NCI-H748 treated with DMSO at 0.1 percent for 48 hours (cell line): Measurements from ENCODE around the gene CFHR5.
"Not testable (repeated sequence)": the region's sequence is repeated elsewhere in the genome, so short reads cannot be mapped to it uniquely, and the experiment has no call there.

Experiments used
- DNase-seq: peaks from one replicate; lab custom pipeline; 2025; lab: John Stamatoyannopoulos, UW

The CFHR5 gene

GRCh38 chr1:196977278-196977677, at the start of gene CFHR5:
Gene CFHR5 (plus strand): TSS chr1:196977556. CDS start chr1:196977665, 109 bp downstream.
- DNase-seq = no peak

- DNase-seq = not testable (repeated sequence)
Measured at GRCh38 chr1:196932853-196933252, 44.5 kb upstream of the CFHR5 start.

GRCh38 chr1:196933531-196934189, 43.7 kb upstream of the CFHR5 start:
- DNase-seq = no peak

- DNase-seq = not testable (repeated sequence)
Measured at GRCh38 chr1:196941474-196941873, 35.9 kb upstream of the CFHR5 start.

- not testable (repeated sequence) for DNase-seq
Measured at GRCh38 chr1:196943568-196943967, 33.8 kb upstream of the CFHR5 start, which contains the start of gene CFHR2. Gene CFHR2 (plus strand): TSS chr1:196943738. CDS start chr1:196943881, 143 bp downstream.

- DNase-seq = no peak
Measured at GRCh38 chr1:196951711-196952394, 25.5 kb upstream of the CFHR5 start.

GRCh38 chr1:196954778-196955177, 22.6 kb upstream of the CFHR5 start:
- DNase-seq = no peak

GRCh38 chr1:196955926-196956325, 21.4 kb upstream of the CFHR5 start:
- DNase-seq = no peak

- DNase-seq = no peak
Measured at GRCh38 chr1:196960854-196961253, 16.5 kb upstream of the CFHR5 start.

- DNase-seq = no peak
Measured at GRCh38 chr1:196970182-196970581, 7.2 kb upstream of the CFHR5 start.

GRCh38 chr1:196976278-196976677, 1.1 kb upstream of the CFHR5 start:
- DNase-seq = no peak

- no peak for DNase-seq
Measured at GRCh38 chr1:196980859-196981258, 3.5 kb downstream of the CFHR5 start.

GRCh38 chr1:196982247-196982646, 4.9 kb downstream of the CFHR5 start:
- not testable (repeated sequence) for DNase-seq

- peak; percentile 85 for DNase-seq
Measured at GRCh38 chr1:196991919-196992651, 14.7 kb downstream of the CFHR5 start.

- no peak for DNase-seq
Measured at GRCh38 chr1:196993916-196994315, 16.6 kb downstream of the CFHR5 start.

GRCh38 chr1:196997423-196997822, 20.1 kb downstream of the CFHR5 start:
- no peak for DNase-seq

- no peak for DNase-seq
Measured at GRCh38 chr1:197001828-197002227, 24.5 kb downstream of the CFHR5 start.

- no peak for DNase-seq
Measured at GRCh38 chr1:197003132-197003531, 25.8 kb downstream of the CFHR5 start.

- no peak for DNase-seq
Measured at GRCh38 chr1:197008861-197009260, 31.5 kb downstream of the CFHR5 start.

GRCh38 chr1:197011614-197012013, 34.3 kb downstream of the CFHR5 start:
- no peak for DNase-seq

GRCh38 chr1:197013234-197013633, 35.9 kb downstream of the CFHR5 start:
- no peak for DNase-seq

GRCh38 chr1:197016751-197017150, 39.4 kb downstream of the CFHR5 start:
- no peak for DNase-seq
